Measurements from ENCODE around the gene ALPK1.

DNA sequence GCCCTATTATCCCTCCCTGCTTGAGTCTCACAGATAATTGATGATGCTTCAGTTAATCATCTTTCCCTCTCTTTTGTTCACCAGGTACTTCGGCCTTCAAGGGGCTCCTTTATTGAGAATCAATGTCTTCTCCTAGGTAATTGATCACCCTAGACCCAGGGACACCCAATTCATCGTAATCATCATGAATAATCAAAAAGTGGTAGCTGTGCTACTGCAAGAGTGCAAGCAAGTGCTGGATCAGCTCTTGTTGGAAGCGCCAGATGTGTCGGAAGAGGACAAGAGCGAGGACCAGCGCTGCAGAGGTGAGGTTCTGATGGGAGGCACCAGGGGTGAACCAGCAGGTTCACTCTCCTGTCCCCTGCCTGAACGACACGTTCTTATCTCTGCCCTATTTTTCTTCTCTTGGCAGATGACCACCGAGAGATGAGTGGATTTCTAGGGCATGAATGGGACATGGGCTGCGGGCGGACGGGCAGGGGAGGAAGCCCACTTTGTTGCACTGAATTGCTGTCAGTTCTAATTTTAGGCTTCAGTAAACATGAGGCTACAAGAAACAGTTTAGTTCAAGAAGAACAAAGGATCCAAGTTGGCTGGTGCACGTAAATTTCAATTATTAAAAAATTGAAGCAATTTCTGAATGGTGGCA lies 80.5 kb downstream of the ALPK1 start:
- TF ChIP-seq, protein P1, sequence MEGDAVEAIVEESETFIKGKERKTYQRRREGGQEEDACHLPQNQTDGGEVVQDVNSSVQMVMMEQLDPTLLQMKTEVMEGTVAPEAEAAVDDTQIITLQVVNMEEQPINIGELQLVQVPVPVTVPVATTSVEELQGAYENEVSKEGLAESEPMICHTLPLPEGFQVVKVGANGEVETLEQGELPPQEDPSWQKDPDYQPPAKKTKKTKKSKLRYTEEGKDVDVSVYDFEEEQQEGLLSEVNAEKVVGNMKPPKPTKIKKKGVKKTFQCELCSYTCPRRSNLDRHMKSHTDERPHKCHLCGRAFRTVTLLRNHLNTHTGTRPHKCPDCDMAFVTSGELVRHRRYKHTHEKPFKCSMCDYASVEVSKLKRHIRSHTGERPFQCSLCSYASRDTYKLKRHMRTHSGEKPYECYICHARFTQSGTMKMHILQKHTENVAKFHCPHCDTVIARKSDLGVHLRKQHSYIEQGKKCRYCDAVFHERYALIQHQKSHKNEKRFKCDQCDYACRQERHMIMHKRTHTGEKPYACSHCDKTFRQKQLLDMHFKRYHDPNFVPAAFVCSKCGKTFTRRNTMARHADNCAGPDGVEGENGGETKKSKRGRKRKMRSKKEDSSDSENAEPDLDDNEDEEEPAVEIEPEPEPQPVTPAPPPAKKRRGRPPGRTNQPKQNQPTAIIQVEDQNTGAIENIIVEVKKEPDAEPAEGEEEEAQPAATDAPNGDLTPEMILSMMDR (IDR thresholded peaks at IDR 0.05 in 4 of 5, conservative IDR thresholded peaks at IDR 0.05 in 1 of 5), result no peak
- no peak for TF ChIP-seq POLR2A (IDR thresholded peaks at IDR 0.05)

All from gastrocnemius medialis (tissue), 4 donors.